ENCODE measurements around the gene MTHFR.

Gene MTHFR

DNA sequence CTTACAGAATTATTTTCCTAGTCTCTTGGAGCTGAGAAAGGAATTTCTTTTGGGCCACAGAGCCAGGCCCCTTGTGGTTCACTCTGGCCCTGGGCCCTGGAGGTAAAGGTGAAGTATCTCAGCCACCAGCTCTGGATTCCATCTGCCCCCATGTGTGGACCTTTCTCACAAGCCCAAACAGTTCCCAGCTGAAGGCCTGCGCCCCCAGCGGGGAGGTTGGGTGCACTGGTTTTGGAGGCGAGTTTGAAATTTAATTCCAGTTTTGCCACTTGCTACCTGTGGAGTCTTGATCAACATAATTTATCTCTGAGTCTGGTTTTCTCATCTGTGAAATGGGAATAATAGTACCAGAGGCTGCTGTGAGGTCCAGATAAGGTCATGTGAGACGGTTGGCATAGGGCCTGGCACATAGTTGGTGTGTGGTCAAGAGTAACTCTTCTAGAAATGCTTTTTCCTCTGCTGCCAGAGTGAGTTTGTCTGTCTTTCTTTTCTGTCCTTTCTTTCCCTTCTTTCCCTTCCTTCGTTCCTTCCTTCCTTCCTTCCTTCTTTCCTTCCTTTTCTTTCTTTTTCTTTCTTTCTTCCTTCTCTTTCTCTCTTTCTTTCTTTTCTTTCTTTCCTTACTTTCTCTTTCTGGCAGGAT, 63.7 kb downstream of the MTHFR start:
- no peak for ATAC-seq
- TF ChIP-seq BACH2 (CRISPR knock-in tag; IDR thresholded peaks at IDR 0.05; ENCODE audit: borderline replicate concordance) (no peak), PPARA (CRISPR knock-in tag; IDR thresholded peaks at IDR 0.05; ENCODE audit: borderline replicate concordance) (no peak), ARNTL (CRISPR knock-in tag; IDR thresholded peaks at IDR 0.05; ENCODE audit: borderline replicate concordance, low read depth) (no peak), GLIS3 (CRISPR knock-in tag; IDR thresholded peaks at IDR 0.05) (no peak), ESRRG (CRISPR knock-in tag; IDR thresholded peaks at IDR 0.05) (no peak), ZNF8 (CRISPR knock-in tag; IDR thresholded peaks at IDR 0.05) (no peak), ZFP30 (CRISPR knock-in tag; IDR thresholded peaks at IDR 0.05) (no peak), TCF4 (CRISPR knock-in tag; IDR thresholded peaks at IDR 0.05; ENCODE audit: borderline replicate concordance) (no peak), TOX (CRISPR knock-in tag; IDR thresholded peaks at IDR 0.05; ENCODE audit: borderline replicate concordance) (no peak), ZNF565 (CRISPR knock-in tag; conservative IDR thresholded peaks at IDR 0.05; ENCODE audit: low read depth) (no peak), OSR1 (CRISPR knock-in tag; IDR thresholded peaks at IDR 0.05) (no peak), RARB (CRISPR knock-in tag; IDR thresholded peaks at IDR 0.05) (no peak), CSDC2 (CRISPR knock-in tag; IDR thresholded peaks at IDR 0.05) (no peak)
- TF ChIP-seq, protein P1, sequence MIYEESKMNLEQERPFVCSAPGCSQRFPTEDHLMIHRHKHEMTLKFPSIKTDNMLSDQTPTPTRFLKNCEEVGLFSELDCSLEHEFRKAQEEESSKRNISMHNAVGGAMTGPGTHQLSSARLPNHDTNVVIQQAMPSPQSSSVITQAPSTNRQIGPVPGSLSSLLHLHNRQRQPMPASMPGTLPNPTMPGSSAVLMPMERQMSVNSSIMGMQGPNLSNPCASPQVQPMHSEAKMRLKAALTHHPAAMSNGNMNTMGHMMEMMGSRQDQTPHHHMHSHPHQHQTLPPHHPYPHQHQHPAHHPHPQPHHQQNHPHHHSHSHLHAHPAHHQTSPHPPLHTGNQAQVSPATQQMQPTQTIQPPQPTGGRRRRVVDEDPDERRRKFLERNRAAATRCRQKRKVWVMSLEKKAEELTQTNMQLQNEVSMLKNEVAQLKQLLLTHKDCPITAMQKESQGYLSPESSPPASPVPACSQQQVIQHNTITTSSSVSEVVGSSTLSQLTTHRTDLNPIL (CRISPR knock-in tag; IDR thresholded peaks at IDR 0.05; ENCODE audit: low read depth), result no peak
- TF ChIP-seq, protein P2, sequence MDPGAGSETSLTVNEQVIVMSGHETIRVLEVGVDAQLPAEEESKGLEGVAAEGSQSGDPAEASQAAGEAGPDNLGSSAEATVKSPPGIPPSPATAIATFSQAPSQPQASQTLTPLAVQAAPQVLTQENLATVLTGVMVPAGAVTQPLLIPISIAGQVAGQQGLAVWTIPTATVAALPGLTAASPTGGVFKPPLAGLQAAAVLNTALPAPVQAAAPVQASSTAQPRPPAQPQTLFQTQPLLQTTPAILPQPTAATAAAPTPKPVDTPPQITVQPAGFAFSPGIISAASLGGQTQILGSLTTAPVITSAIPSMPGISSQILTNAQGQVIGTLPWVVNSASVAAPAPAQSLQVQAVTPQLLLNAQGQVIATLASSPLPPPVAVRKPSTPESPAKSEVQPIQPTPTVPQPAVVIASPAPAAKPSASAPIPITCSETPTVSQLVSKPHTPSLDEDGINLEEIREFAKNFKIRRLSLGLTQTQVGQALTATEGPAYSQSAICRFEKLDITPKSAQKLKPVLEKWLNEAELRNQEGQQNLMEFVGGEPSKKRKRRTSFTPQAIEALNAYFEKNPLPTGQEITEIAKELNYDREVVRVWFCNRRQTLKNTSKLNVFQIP (CRISPR knock-in tag; IDR thresholded peaks at IDR 0.05; ENCODE audit: borderline replicate concordance, low read depth), result no peak
- TF ChIP-seq, protein P3, sequence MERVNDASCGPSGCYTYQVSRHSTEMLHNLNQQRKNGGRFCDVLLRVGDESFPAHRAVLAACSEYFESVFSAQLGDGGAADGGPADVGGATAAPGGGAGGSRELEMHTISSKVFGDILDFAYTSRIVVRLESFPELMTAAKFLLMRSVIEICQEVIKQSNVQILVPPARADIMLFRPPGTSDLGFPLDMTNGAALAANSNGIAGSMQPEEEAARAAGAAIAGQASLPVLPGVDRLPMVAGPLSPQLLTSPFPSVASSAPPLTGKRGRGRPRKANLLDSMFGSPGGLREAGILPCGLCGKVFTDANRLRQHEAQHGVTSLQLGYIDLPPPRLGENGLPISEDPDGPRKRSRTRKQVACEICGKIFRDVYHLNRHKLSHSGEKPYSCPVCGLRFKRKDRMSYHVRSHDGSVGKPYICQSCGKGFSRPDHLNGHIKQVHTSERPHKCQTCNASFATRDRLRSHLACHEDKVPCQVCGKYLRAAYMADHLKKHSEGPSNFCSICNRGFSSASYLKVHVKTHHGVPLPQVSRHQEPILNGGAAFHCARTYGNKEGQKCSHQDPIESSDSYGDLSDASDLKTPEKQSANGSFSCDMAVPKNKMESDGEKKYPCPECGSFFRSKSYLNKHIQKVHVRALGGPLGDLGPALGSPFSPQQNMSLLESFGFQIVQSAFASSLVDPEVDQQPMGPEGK (CRISPR knock-in tag; IDR thresholded peaks at IDR 0.05; ENCODE audit: borderline replicate concordance), result no peak
- TF ChIP-seq, protein P4, sequence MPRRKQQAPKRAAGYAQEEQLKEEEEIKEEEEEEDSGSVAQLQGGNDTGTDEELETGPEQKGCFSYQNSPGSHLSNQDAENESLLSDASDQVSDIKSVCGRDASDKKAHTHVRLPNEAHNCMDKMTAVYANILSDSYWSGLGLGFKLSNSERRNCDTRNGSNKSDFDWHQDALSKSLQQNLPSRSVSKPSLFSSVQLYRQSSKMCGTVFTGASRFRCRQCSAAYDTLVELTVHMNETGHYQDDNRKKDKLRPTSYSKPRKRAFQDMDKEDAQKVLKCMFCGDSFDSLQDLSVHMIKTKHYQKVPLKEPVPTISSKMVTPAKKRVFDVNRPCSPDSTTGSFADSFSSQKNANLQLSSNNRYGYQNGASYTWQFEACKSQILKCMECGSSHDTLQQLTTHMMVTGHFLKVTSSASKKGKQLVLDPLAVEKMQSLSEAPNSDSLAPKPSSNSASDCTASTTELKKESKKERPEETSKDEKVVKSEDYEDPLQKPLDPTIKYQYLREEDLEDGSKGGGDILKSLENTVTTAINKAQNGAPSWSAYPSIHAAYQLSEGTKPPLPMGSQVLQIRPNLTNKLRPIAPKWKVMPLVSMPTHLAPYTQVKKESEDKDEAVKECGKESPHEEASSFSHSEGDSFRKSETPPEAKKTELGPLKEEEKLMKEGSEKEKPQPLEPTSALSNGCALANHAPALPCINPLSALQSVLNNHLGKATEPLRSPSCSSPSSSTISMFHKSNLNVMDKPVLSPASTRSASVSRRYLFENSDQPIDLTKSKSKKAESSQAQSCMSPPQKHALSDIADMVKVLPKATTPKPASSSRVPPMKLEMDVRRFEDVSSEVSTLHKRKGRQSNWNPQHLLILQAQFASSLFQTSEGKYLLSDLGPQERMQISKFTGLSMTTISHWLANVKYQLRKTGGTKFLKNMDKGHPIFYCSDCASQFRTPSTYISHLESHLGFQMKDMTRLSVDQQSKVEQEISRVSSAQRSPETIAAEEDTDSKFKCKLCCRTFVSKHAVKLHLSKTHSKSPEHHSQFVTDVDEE (CRISPR knock-in tag; IDR thresholded peaks at IDR 0.05), result no peak
- TF ChIP-seq, protein P5, sequence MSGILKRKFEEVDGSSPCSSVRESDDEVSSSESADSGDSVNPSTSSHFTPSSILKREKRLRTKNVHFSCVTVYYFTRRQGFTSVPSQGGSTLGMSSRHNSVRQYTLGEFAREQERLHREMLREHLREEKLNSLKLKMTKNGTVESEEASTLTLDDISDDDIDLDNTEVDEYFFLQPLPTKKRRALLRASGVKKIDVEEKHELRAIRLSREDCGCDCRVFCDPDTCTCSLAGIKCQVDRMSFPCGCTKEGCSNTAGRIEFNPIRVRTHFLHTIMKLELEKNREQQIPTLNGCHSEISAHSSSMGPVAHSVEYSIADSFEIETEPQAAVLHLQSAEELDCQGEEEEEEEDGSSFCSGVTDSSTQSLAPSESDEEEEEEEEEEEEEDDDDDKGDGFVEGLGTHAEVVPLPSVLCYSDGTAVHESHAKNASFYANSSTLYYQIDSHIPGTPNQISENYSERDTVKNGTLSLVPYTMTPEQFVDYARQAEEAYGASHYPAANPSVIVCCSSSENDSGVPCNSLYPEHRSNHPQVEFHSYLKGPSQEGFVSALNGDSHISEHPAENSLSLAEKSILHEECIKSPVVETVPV (CRISPR knock-in tag; IDR thresholded peaks at IDR 0.05), result no peak

DNA sequence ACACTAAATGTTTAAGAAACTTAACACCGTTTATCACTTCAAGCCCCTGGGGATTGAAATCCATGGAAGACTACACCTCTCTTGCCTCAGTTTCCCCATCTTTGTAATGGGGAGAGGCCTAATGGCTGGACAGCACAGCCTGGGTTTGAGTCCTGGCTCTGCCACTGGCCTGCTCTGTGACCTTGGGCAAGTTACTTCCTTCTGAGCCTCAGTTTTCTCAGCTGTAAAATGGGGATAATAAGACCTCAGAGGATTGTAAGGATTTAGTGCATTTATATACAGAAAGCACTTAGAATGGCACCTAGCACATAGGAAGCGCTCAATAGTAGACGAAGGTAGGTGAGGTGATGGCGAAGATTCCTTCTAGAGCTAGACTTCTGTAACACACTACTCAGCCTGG, 64.3 kb downstream of the MTHFR start:
- TF ChIP-seq ZNF8 (CRISPR knock-in tag; IDR thresholded peaks at IDR 0.05) (no peak), TCF4 (CRISPR knock-in tag; IDR thresholded peaks at IDR 0.05; ENCODE audit: borderline replicate concordance) (no peak), PPARA (CRISPR knock-in tag; IDR thresholded peaks at IDR 0.05; ENCODE audit: borderline replicate concordance) (no peak), SNAI2 (CRISPR knock-in tag; IDR thresholded peaks at IDR 0.05) (no peak), ARNTL (CRISPR knock-in tag; IDR thresholded peaks at IDR 0.05; ENCODE audit: borderline replicate concordance, low read depth) (no peak), ZNF565 (CRISPR knock-in tag; conservative IDR thresholded peaks at IDR 0.05; ENCODE audit: low read depth) (no peak)
- TF ChIP-seq, protein P4 (CRISPR knock-in tag; IDR thresholded peaks at IDR 0.05), result no peak
- TF ChIP-seq, protein P5 (CRISPR knock-in tag; IDR thresholded peaks at IDR 0.05), result no peak
- TF ChIP-seq, protein P2 (CRISPR knock-in tag; IDR thresholded peaks at IDR 0.05; ENCODE audit: borderline replicate concordance, low read depth), result no peak
- ATAC-seq, result no peak
